Nucleus accumbens (tissue), 56 donors: ENCODE measurements around the gene TET3.
"Not testable (repeated sequence)": the region's sequence is repeated elsewhere in the genome, so short reads cannot be mapped to it uniquely, and the experiment has no call there.

ENCODE experiments used
- DNase-seq, 56 donors: peaks; one replicate each; lab custom pipeline; 2025; lab: John Stamatoyannopoulos, UW

TET3 gene

DNA sequence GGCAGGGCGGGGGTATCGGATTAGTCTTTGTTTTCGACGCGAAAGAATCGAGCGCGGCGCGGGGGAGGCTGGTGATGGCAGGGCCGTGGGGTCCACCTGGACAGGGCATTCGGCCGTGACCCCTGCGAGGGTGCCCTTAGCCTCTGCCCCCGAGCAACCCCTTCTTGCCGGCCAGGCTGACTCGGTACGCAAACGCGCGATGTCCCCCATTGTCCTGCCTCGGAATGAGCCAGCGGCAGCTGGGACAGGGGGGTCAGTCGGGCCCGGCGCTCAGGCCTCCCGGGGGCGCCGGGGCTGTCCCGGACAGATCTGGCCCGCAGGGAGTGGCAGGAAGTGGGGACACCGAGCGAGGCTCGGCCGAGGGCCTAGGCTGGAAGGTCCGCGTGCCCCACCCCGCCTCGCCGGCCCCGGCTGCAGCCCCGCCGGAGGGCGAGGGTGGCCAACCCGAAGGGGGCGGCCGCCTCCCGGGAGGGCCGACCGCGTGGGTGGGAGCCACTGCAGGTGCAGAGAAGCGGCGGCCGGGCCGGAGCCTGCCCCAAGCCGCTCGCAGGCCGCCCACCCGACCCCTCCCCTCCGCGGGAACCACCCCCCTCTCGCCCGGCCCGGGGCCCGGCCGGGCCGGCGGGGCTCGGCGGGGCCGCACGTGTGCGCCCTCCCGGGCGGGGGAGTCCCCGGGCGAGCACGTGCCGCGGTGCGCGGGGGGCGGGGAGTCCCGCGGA lies at the start of gene TET3:
TET3 (plus strand) TSS at position 708 of the 719 bp plus-strand sequence. CDS start 1,494 bp downstream, outside the sequence.
- peak in 5 of 56 donors; percentile 25 to 61 (median 46) for DNase-seq

DNA sequence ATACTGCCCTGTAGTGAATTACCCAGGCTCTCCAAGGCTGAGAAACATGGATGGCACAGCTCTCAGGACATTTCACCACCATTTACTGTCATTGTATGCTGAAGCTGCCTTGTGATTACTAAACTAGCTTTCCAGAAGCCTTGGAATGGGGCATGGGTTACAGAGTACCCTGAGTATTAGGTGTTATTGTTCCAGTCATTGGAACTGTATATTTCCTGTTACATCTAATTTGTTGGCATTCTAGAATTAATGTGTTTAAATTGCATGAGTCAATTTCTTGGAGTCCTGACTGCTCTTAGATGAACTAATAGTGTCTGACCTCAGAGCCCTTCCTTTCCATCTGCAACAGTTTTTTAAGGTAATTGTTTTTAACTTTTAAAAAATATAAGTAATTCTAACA lies 49.1 kb upstream of the TET3 start:
- no peak for DNase-seq

DNA sequence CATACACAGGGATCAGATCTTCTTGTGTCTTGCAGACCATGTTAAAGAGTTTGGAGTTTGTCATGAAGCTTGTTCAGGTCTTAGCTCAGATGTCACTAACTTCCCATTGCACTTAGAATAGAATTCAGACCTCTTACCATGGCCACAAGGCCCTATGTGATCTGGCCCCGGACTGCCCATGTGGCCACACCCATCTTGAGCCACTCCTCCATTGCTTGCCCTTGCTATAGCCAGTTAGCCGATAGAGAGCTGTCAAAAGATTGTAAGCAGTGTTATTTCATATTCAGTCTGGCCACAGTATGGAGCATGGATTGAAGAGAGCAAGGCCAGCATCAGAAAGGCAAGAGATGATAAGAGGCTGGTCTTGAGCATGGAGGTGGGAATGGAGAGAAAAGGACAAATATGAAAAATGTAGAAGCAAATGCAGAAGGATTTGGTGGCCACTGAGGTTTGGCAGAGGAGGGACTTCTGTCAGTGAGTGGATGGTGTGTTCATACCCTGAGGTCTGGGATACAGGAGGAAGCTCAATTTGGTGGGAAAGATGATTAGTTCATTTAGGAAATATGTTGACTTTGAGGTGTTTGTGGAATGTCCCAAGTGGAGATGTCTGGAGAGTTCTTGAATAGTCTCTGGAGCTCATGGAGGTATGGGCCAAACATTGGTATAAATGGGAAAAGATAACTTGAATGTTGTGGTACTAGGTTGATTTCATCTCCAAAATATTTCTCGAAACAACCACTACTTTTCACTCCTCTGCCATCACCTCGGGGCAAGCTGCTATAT lies 47.4 kb upstream of the TET3 start:
- DNase-seq, result no peak

DNA sequence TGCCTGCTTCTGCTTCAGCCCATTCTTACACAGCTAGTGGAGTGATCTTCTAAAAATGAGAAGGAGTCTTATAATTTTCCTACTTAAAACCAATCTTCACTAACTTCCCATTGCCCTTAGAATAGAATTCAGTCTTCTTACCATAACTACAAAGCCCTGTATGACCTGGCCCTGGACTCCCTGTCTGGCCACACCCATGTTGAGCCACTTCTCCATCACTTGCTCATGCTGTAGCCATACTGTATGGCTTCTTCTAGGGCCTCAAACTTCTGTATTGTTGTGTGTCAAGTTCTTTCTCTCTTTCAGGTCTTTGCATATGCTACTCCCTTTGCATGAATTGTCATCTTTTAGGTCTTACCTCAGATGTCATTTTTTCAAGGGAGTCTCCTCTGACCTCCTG lies 46.8 kb upstream of the TET3 start:
- no peak for DNase-seq

DNA sequence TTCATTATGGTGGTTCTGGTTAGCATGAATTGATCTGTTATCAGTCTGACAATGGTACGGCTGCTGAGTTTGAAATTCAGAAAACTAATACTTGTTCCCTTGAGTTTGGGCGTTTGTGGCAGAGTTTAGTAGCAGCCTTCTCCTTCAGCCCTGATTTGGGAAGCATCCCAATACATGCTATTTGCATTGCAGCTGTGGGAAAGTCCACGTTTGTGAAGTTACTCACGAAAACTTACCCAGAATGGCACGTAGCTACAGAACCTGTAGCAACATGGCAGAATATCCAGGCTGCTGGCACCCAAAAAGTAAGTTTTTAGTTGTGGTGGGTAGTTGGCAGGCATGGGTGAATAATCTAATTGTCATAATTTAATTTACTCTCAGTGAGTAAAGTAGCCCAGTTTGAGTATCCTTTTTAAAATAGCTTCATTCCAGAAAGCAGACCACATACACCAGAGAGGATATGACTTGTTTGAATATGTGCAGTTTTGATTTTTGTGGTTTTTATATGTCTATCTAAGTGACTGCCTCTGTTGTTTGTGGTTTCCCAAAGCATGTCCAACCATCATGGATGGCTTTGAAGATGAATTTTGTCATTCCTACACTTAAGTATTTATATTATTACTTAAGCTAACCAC lies 45.9 kb upstream of the TET3 start:
- DNase-seq, result no peak

DNA sequence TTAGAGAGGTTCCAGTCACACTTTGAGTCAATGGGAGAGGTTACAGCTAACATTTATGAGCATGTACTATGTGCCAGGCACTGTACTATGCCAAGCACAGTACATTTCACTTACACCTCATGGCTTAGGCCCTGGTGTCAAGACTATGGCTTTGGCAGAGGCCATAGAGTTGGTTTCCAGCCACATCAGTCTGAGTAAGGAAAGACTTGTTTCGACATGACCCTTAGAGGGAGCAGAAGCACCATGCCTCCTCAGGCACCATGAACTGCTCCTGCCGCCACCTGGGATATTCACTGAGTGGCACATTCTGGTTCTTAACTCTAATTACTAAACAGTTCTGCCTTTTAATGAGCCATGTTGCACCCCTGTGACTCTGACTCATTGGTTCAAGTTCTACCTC lies 45.3 kb upstream of the TET3 start:
- DNase-seq, result peak in 2 of 56 donors; percentile 20 to 22

DNA sequence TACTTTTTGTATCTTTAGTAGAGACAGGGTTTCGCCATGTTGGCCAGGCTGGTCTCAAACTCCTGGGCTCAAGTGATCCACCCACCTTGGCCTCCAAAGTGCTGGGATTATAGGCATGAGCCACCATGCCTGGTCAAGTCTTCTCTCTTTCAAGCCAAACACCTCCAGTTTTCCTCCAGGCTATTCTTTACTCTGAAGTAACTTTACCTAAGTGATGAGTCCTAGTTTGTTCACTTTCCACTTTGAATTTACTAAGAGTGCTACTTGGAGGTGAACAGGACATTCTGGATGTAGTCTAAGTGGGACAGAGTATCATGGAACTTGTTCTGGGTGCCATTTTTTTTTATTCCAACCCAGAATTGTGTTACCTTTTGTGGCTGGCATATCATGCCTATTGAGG lies 44.6 kb upstream of the TET3 start:
- not testable (repeated sequence) for DNase-seq

DNA sequence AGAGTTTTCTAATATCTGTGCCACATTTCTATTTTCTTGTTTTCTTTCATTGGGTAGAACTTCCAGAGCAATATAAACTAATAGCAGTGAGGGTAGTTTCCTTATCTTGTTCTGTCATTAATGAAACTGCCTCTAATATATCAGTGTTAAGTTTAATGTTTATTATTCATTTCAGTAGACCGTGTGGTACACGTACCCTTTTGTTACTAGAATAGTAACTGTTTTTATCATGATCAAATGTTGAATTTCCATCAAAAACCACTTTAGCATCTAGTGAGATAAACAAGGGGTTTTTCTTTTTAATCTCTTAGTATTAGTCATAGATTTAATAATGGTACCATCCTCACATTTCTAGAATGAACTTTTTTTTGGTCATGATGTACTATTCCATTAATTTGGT lies 42.0 kb upstream of the TET3 start:
- DNase-seq, result no peak

DNA sequence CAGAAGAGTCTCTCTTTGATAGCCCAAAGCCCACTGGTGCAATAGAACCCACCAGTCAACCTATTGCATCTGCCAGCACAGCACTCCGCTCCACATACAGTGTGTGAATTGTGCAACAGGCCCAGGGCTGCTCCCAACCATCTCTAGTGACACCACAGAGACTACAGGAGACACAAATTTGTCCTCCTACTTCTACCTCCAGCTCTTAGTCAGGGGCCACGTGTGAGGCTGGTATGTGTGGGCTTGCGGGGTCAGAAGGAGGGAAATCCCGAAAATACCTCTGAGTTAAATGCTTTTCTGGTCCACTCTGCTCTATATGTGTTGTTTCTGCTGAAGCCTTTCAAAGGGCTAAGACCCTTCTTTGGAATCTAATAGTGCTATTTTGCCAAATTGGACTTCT lies 40.0 kb upstream of the TET3 start:
- DNase-seq, result no peak

DNA sequence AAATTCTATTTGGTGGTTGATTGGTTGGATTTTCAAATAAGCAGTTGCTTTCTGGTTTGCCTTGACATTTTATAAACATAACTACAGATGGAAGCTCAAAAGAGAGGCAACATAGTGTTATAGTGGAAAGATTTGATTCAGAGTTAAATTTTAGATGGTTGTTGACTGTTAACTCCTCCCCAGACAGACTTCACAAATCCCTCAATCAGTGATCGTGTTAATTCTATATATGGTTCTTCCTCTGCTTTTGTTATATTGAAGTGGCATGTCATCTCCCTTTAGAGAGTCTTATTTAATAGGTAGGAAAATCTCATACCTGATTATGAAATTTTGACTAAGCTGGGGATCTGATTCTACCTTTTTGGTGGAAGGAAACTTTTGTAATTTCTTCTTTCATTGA lies 38.5 kb upstream of the TET3 start:
- no peak for DNase-seq

DNA sequence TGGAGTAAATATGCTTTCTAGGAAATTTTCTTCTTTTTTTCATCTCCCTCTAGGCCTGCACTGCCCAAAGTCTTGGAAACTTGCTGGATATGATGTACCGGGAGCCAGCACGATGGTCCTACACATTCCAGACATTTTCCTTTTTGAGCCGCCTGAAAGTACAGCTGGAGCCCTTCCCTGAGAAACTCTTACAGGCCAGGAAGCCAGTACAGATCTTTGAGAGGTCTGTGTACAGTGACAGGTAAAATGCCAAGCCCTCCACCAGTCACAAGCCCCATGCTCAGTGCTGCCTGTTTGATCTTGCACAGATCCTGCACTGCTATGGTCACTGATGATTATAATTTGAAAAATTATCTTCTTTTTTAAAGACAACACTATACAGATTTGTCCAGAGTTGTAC lies 38.0 kb upstream of the TET3 start:
- no peak for DNase-seq

DNA sequence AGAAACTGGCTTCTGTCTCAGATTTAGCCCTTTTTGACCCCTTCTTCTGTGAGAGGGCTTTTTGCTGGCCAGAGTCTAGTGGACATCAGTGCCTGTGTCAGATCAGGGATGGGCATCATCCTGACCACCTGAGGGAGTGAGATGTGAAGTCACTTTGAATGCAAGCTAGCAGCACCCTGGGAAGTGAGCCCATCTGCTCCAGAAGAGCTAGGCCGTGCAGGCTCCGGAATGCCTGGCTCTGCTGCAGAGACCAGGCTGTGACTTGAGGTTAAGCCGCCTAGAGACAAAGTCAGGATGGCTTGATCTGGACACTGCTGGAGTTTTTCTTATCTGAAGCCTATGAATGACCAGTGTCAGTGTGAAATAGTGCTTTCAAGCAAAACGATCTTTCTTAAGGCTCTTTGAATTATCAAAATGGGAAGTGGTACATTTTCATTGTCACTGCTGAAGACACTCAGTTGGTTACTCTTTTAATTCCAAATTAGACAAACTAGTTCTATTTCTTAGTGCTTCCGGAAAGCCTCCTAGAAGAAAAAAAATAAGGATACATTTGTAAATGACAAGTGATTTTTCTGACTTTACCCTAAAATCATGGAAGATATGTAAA lies 37.2 kb upstream of the TET3 start:
- DNase-seq, result no peak

DNA sequence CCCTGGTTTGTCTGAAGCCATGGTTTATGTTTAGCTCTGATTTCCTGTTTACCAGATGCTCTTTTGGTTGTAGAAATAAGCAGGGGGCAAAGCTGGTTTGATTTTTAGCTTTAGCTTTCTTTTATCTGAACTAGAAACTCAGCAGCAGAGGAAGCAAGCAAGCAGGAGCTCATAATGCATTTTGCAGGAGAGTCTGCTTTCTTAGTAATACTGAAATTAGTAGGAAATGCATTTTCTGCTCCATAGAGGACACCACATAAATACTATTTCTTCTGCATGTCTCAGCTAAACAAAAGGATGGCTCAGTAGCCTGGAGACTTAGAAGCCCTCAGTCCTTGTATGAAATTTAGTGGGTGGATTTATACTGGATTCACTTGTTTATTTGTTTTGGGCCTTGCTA lies 34.9 kb upstream of the TET3 start:
- DNase-seq, result no peak

DNA sequence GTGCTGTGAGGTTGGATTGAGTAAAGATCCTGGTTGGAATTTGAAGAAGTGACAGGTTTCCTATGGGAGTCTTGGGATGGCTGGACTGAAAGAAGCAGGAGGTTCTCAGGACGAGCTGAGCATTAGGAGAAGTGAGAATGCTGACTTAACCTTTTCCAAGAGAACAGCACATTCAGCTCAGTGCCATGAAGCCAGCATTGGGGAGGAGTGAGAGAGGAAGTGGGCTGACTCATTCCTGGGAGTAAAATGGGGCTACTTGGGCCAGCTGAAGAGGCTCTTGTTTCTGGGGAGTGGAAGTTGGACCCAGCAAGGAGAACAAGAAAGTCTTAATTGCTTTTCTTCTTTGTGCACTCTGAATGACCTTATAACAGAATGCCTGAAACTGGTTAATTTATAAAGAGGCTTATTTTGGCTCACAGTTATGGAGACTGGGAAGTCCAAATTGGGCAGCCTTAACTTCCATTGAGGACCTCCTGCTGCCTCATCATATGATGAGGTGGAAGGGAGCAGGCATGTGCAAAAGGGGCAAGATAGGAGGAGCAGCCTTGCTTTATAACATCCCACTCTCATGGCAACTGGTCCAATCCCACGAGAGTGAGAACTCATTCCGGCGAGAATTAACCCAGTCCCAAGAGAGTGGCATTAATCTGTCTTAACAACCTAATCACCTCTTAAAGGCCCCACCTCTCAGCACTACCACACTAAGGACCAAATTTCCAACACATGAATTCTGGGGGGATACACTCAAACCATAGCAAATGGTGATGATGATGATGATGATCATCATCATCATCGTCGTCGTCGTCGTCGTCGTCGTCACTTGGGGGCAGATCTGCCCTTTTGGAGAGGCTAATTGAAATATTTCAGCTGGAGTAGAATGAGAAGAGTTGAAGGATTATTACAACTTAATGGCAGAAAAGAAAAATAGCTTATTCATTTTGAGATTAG lies 31.9 kb upstream of the TET3 start:
- peak in 17 of 56 donors; percentile 4 to 34 (median 14) for DNase-seq

DNA sequence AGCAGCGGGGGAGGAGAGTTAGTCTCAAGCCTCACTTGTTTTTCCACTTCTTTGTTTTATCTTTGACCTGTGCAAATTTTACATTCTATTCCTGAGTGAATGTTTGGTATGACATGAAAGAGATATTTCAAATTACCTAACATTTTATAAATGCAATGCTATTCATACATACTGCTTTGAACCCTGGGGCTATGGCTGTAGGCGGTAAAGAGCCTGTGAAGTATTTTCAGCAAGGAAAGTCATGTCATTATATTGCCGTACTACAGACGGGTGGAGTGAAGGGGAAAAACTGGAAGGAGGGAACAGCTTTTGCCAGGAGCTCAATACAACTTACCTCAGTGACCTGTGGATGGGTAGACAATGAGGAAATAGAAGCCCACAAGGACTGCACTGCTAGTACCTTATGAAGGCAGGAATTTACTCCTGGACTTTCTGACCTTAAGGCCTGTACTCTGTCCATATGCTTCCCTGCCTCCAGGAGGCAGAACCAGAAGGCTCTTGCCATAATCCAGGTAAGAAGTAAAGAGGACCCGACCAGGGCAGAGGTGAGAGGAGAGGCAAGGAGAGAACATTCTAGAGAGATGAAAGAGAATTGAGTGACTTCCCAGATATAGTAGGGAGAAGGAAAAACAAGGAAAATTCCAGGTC lies 28.4 kb upstream of the TET3 start:
- DNase-seq, result no peak

DNA sequence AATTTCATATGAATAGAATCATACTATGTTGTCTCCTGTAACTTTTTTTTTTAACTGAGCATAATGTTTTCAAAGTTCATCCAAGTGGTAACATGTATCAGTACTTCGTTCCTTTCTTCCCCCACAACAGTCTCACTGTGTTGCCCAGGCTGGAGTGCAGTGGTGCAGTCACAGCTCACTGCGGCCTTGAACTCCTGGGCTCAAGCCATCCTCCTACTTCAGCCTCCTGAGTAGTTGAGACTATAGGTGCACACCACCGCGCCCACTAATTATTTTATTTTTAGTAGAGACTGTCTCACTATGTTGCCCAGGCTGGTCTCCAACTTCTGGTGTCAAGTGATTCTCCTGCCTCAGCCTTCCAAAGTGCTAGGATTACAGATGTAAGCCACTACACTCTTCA lies 23.4 kb upstream of the TET3 start:
- no peak for DNase-seq

DNA sequence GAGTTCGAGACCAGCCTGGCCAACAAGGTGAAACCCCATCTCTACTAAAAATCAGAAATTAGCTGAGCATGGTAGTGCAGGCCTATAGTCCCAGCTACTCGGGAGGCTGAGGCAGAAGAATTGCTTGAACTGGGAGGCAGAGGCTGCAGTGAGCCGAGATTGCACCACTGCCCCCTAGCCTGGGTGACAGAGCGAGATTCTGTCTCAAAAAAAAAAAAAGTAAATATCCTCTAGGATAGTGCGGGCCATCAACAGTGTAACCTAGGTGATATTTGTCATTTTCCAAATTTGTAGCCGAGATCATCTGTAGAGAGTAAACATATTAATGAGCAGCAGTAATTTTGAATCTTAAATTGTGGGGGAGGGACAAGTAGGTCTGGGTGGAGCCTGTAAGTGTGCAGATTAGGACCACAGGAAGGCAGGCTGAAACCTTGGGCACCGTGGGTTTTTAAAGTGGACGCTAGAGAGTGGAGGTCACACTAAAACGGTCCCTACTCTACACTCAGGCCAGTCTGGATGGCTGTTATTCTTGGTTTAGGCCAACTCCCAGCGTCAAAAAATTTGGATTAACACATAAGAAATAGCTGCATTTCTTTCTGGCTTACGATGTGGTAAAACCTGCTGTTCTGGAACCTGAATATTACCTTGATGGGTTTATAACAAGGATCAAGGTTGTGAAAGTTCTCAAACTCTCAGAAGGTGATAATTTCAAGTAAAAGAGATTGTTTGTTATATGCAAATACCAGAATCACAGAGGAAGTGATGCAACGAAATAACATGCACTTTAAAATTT lies 22.7 kb upstream of the TET3 start:
- no peak for DNase-seq

DNA sequence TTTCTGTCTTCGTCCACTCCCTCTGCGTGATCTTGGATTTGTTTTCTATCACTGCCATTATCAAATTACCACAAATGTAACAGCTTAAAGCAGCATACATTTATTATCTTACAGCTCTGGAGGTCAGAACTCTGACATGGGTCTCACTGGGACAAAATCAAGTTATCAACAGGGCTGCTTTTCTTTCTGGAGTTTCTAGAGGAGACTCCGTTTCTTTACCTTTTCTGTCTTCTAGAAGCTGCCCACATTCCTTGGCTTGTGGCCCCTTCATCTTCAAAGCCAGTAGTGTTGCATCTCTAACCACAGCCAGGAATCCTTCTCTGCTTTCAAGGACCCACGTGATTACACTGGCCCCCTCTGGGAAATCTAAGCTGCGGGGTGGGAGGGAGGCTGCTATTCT lies 21.9 kb upstream of the TET3 start:
- no peak for DNase-seq
